AG04450 (cell line): ENCODE data around the gene ZNF611. TPM values are rescaled to one million over a fixed set of nuclear protein-coding genes. Genes with fewer than 3 reads are reported as not detected.
A peak's percentile ranks its signal among the peaks of the same experiment; 100 is the strongest.
"Not testable (repeated sequence)": the region's sequence is repeated elsewhere in the genome, so short reads cannot be mapped to it uniquely, and the experiment has no call there.

ENCODE experiments used
- CTCF ChIA-PET: fragments of 300-600, 350-600 bp; formaldehyde crosslinking; extraction: SDS; loops from one replicate; lab custom pipeline; 2022; ENCODE audit warnings: antibody characterized with exemption, inconsistent platforms; lab: Charles Lee
- POLR2A ChIA-PET: fragments of 350-600 bp; formaldehyde crosslinking; extraction: SDS; loops from one replicate; lab custom pipeline; 2021; ENCODE audit warnings: antibody characterized with exemption, inconsistent platforms; lab: Yijun Ruan, JAX
- DNase-seq: peaks from one replicate; pipeline ENCODE4 v3.0.0-alpha.2; 2011; ENCODE audit warnings: low read depth, low spot score
- H3K27ac ChIP-seq: one replicate; pipeline ENCODE4 v1.5.1; 2012; ENCODE audit warnings: low read depth, low read length, control low read depth
- H3K27me3 ChIP-seq: one replicate; pipeline ENCODE4 v1.6.0; 2012; ENCODE audit warnings: low read length; ENCODE audit not compliant: control insufficient read depth, insufficient read depth
- H3K4me3 ChIP-seq: 2 replicates; pipeline ENCODE4 v1.5.1; 2011; ENCODE audit warnings: mild to moderate bottlenecking, low read depth, low read length, control low read depth
- H3K9me3 ChIP-seq: 2 replicates; pipeline ENCODE4 v1.5.1; 2012; ENCODE audit warnings: low read length; ENCODE audit not compliant: control insufficient read depth, insufficient read depth
- CTCF ChIP-seq: IDR thresholded peaks from 2 replicates; pipeline ENCODE4 v1.5.1; 2011; ENCODE audit warnings: low read depth, low read length, control low read depth, inconsistent platforms
- polyA plus RNA-seq: library from polyadenylated mRNA; depleted of rRNA; stranded (reverse); fragments of >200 nt; gene quantifications from 2 replicates; pipeline ENCODE4 v1.2.3, GENCODE V29; 2011

Gene ZNF611
- polyA plus RNA-seq, 1 experiment, result 7.5 TPM

- no peaks in the 10 kb centered on the region for H3K27me3 ChIP-seq
- H3K27ac ChIP-seq, result peak overlapping the region; percentile 81
- POLR2A ChIA-PET, result interaction anchor here (1.0 kb wide), 1 partner anchor 12 kb away, joined by 3 read pairs; no protein-coding TSS in a partner anchor
- CTCF ChIA-PET, result no interaction called here
- H3K4me3 ChIP-seq, result peak overlapping the region; percentile 87
- peaks cover 28% of the 10 kb centered on the region for H3K9me3 ChIP-seq
- no peak for TF ChIP-seq CTCF
- DNase-seq, result no peak
Measured at GRCh38 chr19:52734331-52734892, 432 bp downstream of the ZNF611 start.

GRCh38 chr19:52726051-52726450 lies 8.8 kb downstream of the ZNF611 start:
- CTCF ChIA-PET, H3K27me3 ChIP-seq, H3K4me3 ChIP-seq, DNase-seq, H3K27ac ChIP-seq, POLR2A ChIA-PET: not testable (repeated sequence)
- peaks cover 22% of the 10 kb centered on the region for H3K9me3 ChIP-seq

- Histone ChIP-seq H3K27me3 (no peaks in the 10 kb centered on the region), H3K4me3 (no peak overlapping the region), H3K9me3 (peaks cover 24% of the 10 kb centered on the region), H3K27ac (no peak overlapping the region)
- ChIA-PET CTCF (no interaction called here), POLR2A (no interaction called here)
- no peak for DNase-seq
- TF ChIP-seq CTCF, result no peak
Measured at GRCh38 chr19:52725528-52725961, 9.3 kb downstream of the ZNF611 start.

- no peak overlapping the region for H3K27ac ChIP-seq
- no peaks in the 10 kb centered on the region for H3K27me3 ChIP-seq
- H3K9me3 ChIP-seq, result peaks cover 29% of the 10 kb centered on the region
- no peak for TF ChIP-seq CTCF
- no peak overlapping the region for H3K4me3 ChIP-seq
- CTCF ChIA-PET, result no interaction called here
- no peak for DNase-seq
- POLR2A ChIA-PET, result no interaction called here
Measured at GRCh38 chr19:52724701-52725514, 9.9 kb downstream of the ZNF611 start.

- H3K27me3 ChIP-seq, CTCF ChIA-PET, POLR2A ChIA-PET, H3K27ac ChIP-seq, DNase-seq, H3K4me3 ChIP-seq: not testable (repeated sequence)
- H3K9me3 ChIP-seq, result peaks cover 32% of the 10 kb centered on the region
Measured at GRCh38 chr19:52723907-52724598, 10.8 kb downstream of the ZNF611 start.
